ENCODE data around the gene PPARD. TPM values are rescaled to one million over a fixed set of nuclear protein-coding genes. Genes with fewer than 3 reads are reported as not detected.
"Not testable (repeated sequence)": the region's sequence is repeated elsewhere in the genome, so short reads cannot be mapped to it uniquely, and the experiment has no call there.

The PPARD gene
- total RNA-seq, 1 donor from 2014 or later, result 15.0 TPM

GRCh38 chr6:35429463-35429862, 87.1 kb downstream of the PPARD start:
- Histone ChIP-seq H3K27me3 (ENCODE audit: control insufficient read depth, insufficient read depth, low read length) (no peaks in the 10 kb centered on the region), H3K36me3 (ENCODE audit: control insufficient read depth, insufficient read depth, low read length) (peaks cover 1% of the 10 kb centered on the region), H3K4me3 (ENCODE audit: low read depth, low read length) (no peak overlapping the region)
- TF ChIP-seq CTCF (IDR thresholded peaks at IDR 0.05; ENCODE audit: insufficient read depth, low read length, poor library complexity, severe bottlenecking), result no peak
- DNase-seq (ENCODE audit: low read depth), result no peak

- H3K27me3 ChIP-seq (ENCODE audit: control insufficient read depth, insufficient read depth, low read length), result no peaks in the 10 kb centered on the region
- no peak for TF ChIP-seq CTCF (IDR thresholded peaks at IDR 0.05; ENCODE audit: insufficient read depth, low read length, poor library complexity, severe bottlenecking)
These were observed 89.9 kb downstream of the PPARD start for GRCh38 chr6:35432291-35432690.

GRCh38 chr6:35432702-35433101, 90.3 kb downstream of the PPARD start:
- not testable (repeated sequence) for H3K27me3 ChIP-seq (ENCODE audit: control insufficient read depth, insufficient read depth, low read length); DNase-seq (ENCODE audit: low read depth); H3K4me3 ChIP-seq (ENCODE audit: low read depth, low read length); H3K36me3 ChIP-seq (ENCODE audit: control insufficient read depth, insufficient read depth, low read length)

More at GRCh38 chr6:35432291-35432690, 89.9 kb downstream of the PPARD start:
- H3K4me3 ChIP-seq (ENCODE audit: low read depth, low read length), result no peak overlapping the region
- no peaks in the 10 kb centered on the region for H3K36me3 ChIP-seq (ENCODE audit: control insufficient read depth, insufficient read depth, low read length)
- DNase-seq (ENCODE audit: low read depth), result no peak

- TF ChIP-seq CTCF (IDR thresholded peaks at IDR 0.05; ENCODE audit: insufficient read depth, low read length, poor library complexity, severe bottlenecking), result no peak
- H3K4me3 ChIP-seq (ENCODE audit: low read depth, low read length), result no peak overlapping the region
- no peak for DNase-seq (ENCODE audit: low read depth)
- no peaks in the 10 kb centered on the region for H3K36me3 ChIP-seq (ENCODE audit: control insufficient read depth, insufficient read depth, low read length)
- H3K27me3 ChIP-seq (ENCODE audit: control insufficient read depth, insufficient read depth, low read length), result no peaks in the 10 kb centered on the region
These were observed 92.9 kb downstream of the PPARD start for GRCh38 chr6:35435074-35435837.

- no peak for TF ChIP-seq CTCF (IDR thresholded peaks at IDR 0.05; ENCODE audit: insufficient read depth, low read length, poor library complexity, severe bottlenecking)
- Histone ChIP-seq H3K36me3 (ENCODE audit: control insufficient read depth, insufficient read depth, low read length) (no peaks in the 10 kb centered on the region), H3K4me3 (ENCODE audit: low read depth, low read length) (no peak overlapping the region), H3K27me3 (ENCODE audit: control insufficient read depth, insufficient read depth, low read length) (no peaks in the 10 kb centered on the region)
- DNase-seq (ENCODE audit: low read depth), result no peak
These were observed 93.9 kb downstream of the PPARD start for GRCh38 chr6:35436071-35436857.

- DNase-seq (ENCODE audit: low read depth); H3K27me3 ChIP-seq (ENCODE audit: control insufficient read depth, insufficient read depth, low read length); H3K4me3 ChIP-seq (ENCODE audit: low read depth, low read length); H3K36me3 ChIP-seq (ENCODE audit: control insufficient read depth, insufficient read depth, low read length): not testable (repeated sequence)
These were observed 96.2 kb downstream of the PPARD start for GRCh38 chr6:35438378-35439065.
